Astrocyte (in vitro differentiated cells and primary cell): Measurements from ENCODE around the gene FRMD6. TPM values are rescaled to one million over a fixed set of nuclear protein-coding genes. Genes with fewer than 3 reads are reported as not detected.

Experiments used
- DNase-seq: peaks from one replicate; pipeline ENCODE4 v3.0.0-alpha.2; 2010; ENCODE audit warnings: low read depth
- FAIRE-seq: peaks from 2 replicates; lab custom pipeline; 2011; peaks lifted over from hg19 to GRCh38; lab: Jason Lieb, UNC
- H2AFZ ChIP-seq: 2 replicates; pipeline ENCODE4 v1.6.0; 2012; ENCODE audit warnings: low read depth, low read length, inconsistent platforms
- H3K27ac ChIP-seq: 2 replicates; pipeline ENCODE4 v1.5.1; 2011; ENCODE audit warnings: low read depth, low read length, inconsistent platforms
- H3K27me3 ChIP-seq: 2 replicates; pipeline ENCODE4 v1.6.0; 2011; ENCODE audit warnings: low read length, inconsistent platforms; ENCODE audit not compliant: insufficient read depth
- H3K36me3 ChIP-seq: 2 replicates; pipeline ENCODE4 v1.5.1; 2011; ENCODE audit warnings: low read length, inconsistent platforms; ENCODE audit not compliant: insufficient read depth
- H3K4me1 ChIP-seq: 2 replicates; pipeline ENCODE4 v1.5.1; 2011; ENCODE audit warnings: low read length, inconsistent platforms; ENCODE audit not compliant: insufficient read depth
- H3K4me2 ChIP-seq: 2 replicates; pipeline ENCODE4 v1.6.0; 2012; ENCODE audit warnings: low read length, inconsistent platforms
- H3K4me3 ChIP-seq: 2 replicates; pipeline ENCODE4 v1.5.1; 2011; ENCODE audit warnings: low read depth, mild to moderate bottlenecking, low read length, inconsistent platforms; ENCODE audit not compliant: insufficient read depth
- H3K79me2 ChIP-seq: 2 replicates; pipeline ENCODE4 v1.6.0; 2012; ENCODE audit warnings: mild to moderate bottlenecking, low read length, inconsistent platforms; ENCODE audit not compliant: insufficient read depth
- H3K9ac ChIP-seq: 2 replicates; pipeline ENCODE4 v1.6.0; 2012; ENCODE audit warnings: mild to moderate bottlenecking, low read length, inconsistent platforms
- H3K9me3 ChIP-seq: 2 replicates; pipeline ENCODE4 v1.5.1; 2012; ENCODE audit warnings: low read depth, mild to moderate bottlenecking, low read length, inconsistent platforms; ENCODE audit not compliant: insufficient read depth
- H4K20me1 ChIP-seq: 2 replicates; pipeline ENCODE4 v1.6.0; 2012; ENCODE audit warnings: low read length, inconsistent platforms; ENCODE audit not compliant: insufficient read depth
- H3K27ac Mint-ChIP-seq: one replicate; pipeline ENCODE4 v1.8.0; 2021; ENCODE audit warnings: mild to moderate bottlenecking, mixed read lengths; ENCODE audit not compliant: unreplicated experiment
- H3K27me3 Mint-ChIP-seq: one replicate; pipeline ENCODE4 v1.8.0; 2021; ENCODE audit warnings: low read depth, mixed read lengths; ENCODE audit not compliant: unreplicated experiment
- H3K36me3 Mint-ChIP-seq: one replicate; pipeline ENCODE4 v1.8.0; 2021; ENCODE audit warnings: low read depth, mixed read lengths; ENCODE audit not compliant: unreplicated experiment
- H3K4me1 Mint-ChIP-seq: one replicate; pipeline ENCODE4 v1.8.0; 2021; ENCODE audit warnings: low read depth, mixed read lengths; ENCODE audit not compliant: unreplicated experiment
- H3K4me3 Mint-ChIP-seq: one replicate; pipeline ENCODE4 v1.8.0; 2021; ENCODE audit warnings: mild to moderate bottlenecking, moderate library complexity, mixed read lengths; ENCODE audit not compliant: unreplicated experiment
- H3K9me3 Mint-ChIP-seq: one replicate; pipeline ENCODE4 v1.8.0; 2021; ENCODE audit warnings: mild to moderate bottlenecking, mixed read lengths; ENCODE audit not compliant: unreplicated experiment
- EZH2 ChIP-seq: IDR thresholded peaks from 2 replicates; pipeline ENCODE4 v1.6.1; 2012; ENCODE audit warnings: mild to moderate bottlenecking, low read length, inconsistent platforms; ENCODE audit not compliant: insufficient read depth
- total RNA-seq: library from RNA; stranded (reverse); gene quantifications from 2 replicates; pipeline ENCODE4 v1.2.1, GENCODE V29; 2021
- TF ChIP-seq, protein P1 (sequence below): IDR thresholded peaks from 2 replicates; pipeline ENCODE4 v1.5.1; 2011; ENCODE audit warnings: low read depth, mild to moderate bottlenecking, inconsistent platforms, low read length, moderate library complexity; ENCODE audit not compliant: insufficient read depth

The FRMD6 gene
- total RNA-seq, 1 donor from 2014 or later: 492 TPM

DNA sequence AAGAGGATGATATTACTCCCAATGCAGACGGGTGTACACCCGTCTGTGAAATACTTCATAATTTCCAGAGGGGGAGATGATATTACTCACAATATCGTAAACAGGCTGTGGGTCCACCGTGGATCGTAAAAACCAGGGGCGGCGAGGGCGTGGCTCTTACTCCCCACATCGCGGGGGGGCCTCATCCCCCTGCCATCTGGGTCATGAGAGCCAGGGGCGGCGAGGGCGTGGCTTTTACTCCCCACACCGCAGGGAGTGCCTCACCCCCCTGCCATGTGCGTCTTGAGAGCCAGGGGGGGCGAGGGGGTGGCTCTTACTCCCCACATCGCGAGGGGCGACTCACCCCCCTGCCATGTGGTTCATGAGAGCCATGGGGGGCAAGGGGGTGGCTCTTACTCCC is 122.5 kb downstream of the FRMD6 start:
- Histone ChIP-seq H3K9me3 (no peaks in the 10 kb centered on the region), H3K79me2 (no peaks in the 10 kb centered on the region), H3K4me1 (no peaks in the 10 kb centered on the region), H3K27ac (no peak overlapping the region), H2AFZ (no peak overlapping the region), H3K9ac (no peak overlapping the region), H3K4me2 (no peak overlapping the region), H3K36me3 (no peaks in the 10 kb centered on the region), H4K20me1 (no peaks in the 10 kb centered on the region), H3K27me3 (no peaks in the 10 kb centered on the region), H3K4me3 (no peak overlapping the region)
- DNase-seq: no peak
- H3K36me3 Mint-ChIP-seq: no peaks in the 10 kb centered on the region
- TF ChIP-seq EZH2: no peak
- TF ChIP-seq, protein P1, sequence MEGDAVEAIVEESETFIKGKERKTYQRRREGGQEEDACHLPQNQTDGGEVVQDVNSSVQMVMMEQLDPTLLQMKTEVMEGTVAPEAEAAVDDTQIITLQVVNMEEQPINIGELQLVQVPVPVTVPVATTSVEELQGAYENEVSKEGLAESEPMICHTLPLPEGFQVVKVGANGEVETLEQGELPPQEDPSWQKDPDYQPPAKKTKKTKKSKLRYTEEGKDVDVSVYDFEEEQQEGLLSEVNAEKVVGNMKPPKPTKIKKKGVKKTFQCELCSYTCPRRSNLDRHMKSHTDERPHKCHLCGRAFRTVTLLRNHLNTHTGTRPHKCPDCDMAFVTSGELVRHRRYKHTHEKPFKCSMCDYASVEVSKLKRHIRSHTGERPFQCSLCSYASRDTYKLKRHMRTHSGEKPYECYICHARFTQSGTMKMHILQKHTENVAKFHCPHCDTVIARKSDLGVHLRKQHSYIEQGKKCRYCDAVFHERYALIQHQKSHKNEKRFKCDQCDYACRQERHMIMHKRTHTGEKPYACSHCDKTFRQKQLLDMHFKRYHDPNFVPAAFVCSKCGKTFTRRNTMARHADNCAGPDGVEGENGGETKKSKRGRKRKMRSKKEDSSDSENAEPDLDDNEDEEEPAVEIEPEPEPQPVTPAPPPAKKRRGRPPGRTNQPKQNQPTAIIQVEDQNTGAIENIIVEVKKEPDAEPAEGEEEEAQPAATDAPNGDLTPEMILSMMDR: no peak
- peaks cover 2% of the 10 kb centered on the region for H3K27me3 Mint-ChIP-seq
- H3K9me3 Mint-ChIP-seq: no peaks in the 10 kb centered on the region
- H3K27ac Mint-ChIP-seq: no peak overlapping the region
- peaks cover 6% of the 10 kb centered on the region for H3K4me1 Mint-ChIP-seq
- FAIRE-seq: no peak
- H3K4me3 Mint-ChIP-seq: no peak overlapping the region

- peak overlapping the region; percentile 36 for H2AFZ ChIP-seq
- Mint-ChIP-seq H3K4me1 (peaks cover 7% of the 10 kb centered on the region), H3K9me3 (no peaks in the 10 kb centered on the region), H3K27ac (peak overlapping the region; percentile 80), H3K4me3 (no peak overlapping the region), H3K36me3 (no peaks in the 10 kb centered on the region), H3K27me3 (peaks cover 2% of the 10 kb centered on the region)
- peak overlapping the region; percentile 59 for H3K4me2 ChIP-seq
- FAIRE-seq (peak; percentile 86), DNase-seq (peak; percentile 62)
- H3K27ac ChIP-seq: no peak overlapping the region
- H3K4me3 ChIP-seq: no peak overlapping the region
- H3K27me3 ChIP-seq: peaks cover 2% of the 10 kb centered on the region
- H3K9ac ChIP-seq: no peak overlapping the region
- H3K79me2 ChIP-seq: no peaks in the 10 kb centered on the region
- H3K4me1 ChIP-seq: no peaks in the 10 kb centered on the region
- H3K36me3 ChIP-seq: no peaks in the 10 kb centered on the region
- no peak for TF ChIP-seq EZH2
- TF ChIP-seq, protein P1: peak; percentile 55
- H3K9me3 ChIP-seq: no peaks in the 10 kb centered on the region
- H4K20me1 ChIP-seq: no peaks in the 10 kb centered on the region
Observed at GRCh38 chr14:51776102-51776894, 124.6 kb downstream of the FRMD6 start.
